Middle frontal gyrus (tissue), 1 donor: ENCODE data around the gene OSM.

Experiments
- DNase-seq: peaks from one replicate; pipeline ENCODE4 v3.0.0-alpha.2; 2015; ENCODE audit warnings: low spot score; ENCODE audit errors: extremely low spot score

OSM gene

GRCh38 chr22:30266445-30267381 lies at the start of gene OSM:
TSS of gene OSM (minus strand) at chr22:30266851. CDS start at chr22:30266799, 52 bp downstream.
- DNase-seq: no peak

GRCh38 chr22:30315962-30316576 lies 49.4 kb upstream of the OSM start:
- DNase-seq: no peak

- no peak for DNase-seq
Measured at GRCh38 chr22:30314915-30315314, 48.3 kb upstream of the OSM start.

- DNase-seq: no peak
Measured at GRCh38 chr22:30313527-30314363, 47.1 kb upstream of the OSM start.

- DNase-seq: no peak
Measured at GRCh38 chr22:30312053-30312452, 45.4 kb upstream of the OSM start.

GRCh38 chr22:30310881-30311771 lies 44.5 kb upstream of the OSM start:
- DNase-seq: no peak

- no peak for DNase-seq
Measured at GRCh38 chr22:30309951-30310741, 43.5 kb upstream of the OSM start.

GRCh38 chr22:30308518-30309230 lies 42.0 kb upstream of the OSM start:
- no peak for DNase-seq

GRCh38 chr22:30308093-30308492 lies 41.4 kb upstream of the OSM start:
- DNase-seq: no peak

- DNase-seq: no peak
Measured at GRCh38 chr22:30307041-30307574, 40.5 kb upstream of the OSM start.

GRCh38 chr22:30306627-30307011 lies 40.0 kb upstream of the OSM start:
- DNase-seq: no peak

- no peak for DNase-seq
Measured at GRCh38 chr22:30305906-30306626, 39.4 kb upstream of the OSM start.

- DNase-seq: no peak
Measured at GRCh38 chr22:30305519-30305905, 38.9 kb upstream of the OSM start.

GRCh38 chr22:30304495-30305244 lies 38.0 kb upstream of the OSM start:
- DNase-seq: no peak

GRCh38 chr22:30302810-30303138 lies 36.1 kb upstream of the OSM start:
- no peak for DNase-seq

- DNase-seq: no peak
Measured at GRCh38 chr22:30301995-30302809, 35.6 kb upstream of the OSM start.

- DNase-seq: no peak
Measured at GRCh38 chr22:30299322-30299721, 32.7 kb upstream of the OSM start.
